Vagina (tissue), 2 donors: ENCODE data around the gene CAMSAP1. TPM values are rescaled to one million over a fixed set of nuclear protein-coding genes. Genes with fewer than 3 reads are reported as not detected.

Source experiments
- DNase-seq, 2 donors: peaks; one replicate each; pipeline ENCODE4 v3.0.0-alpha.2; 2017; ENCODE audit errors: extremely low spot score in 2 of 2
- H3K27ac ChIP-seq: fragments of 200-600 bp; sonication (generic); one replicate; pipeline ENCODE4 v1.5.1; 2019
- H3K27me3 ChIP-seq: fragments of 200-600 bp; sonication (generic); one replicate; pipeline ENCODE4 v1.5.1; 2019
- H3K36me3 ChIP-seq, 2 donors: fragments of 200-600 bp; sonication (generic); one replicate each; pipeline ENCODE4 v1.5.1; 2017 to 2019
- H3K4me1 ChIP-seq: fragments of 200-600 bp; sonication (generic); one replicate; pipeline ENCODE4 v1.5.1; 2019
- H3K4me3 ChIP-seq, 2 donors: fragments of 200-600 bp; sonication (generic); 1 replicate in 1 of 2; 2 replicates in 1 of 2; pipeline ENCODE4 v1.5.1; 2016 to 2019
- H3K9me3 ChIP-seq: fragments of 200-600 bp; sonication (generic); one replicate; pipeline ENCODE4 v1.5.1; 2019
- POLR2A ChIP-seq, 2 donors: fragments of 450-650 bp; IDR thresholded peaks; one replicate each; pipeline ENCODE4 v1.6.1; 2017; ENCODE audit warnings: antibody characterized with exemption in 2 of 2, mild to moderate bottlenecking in 2 of 2, moderate library complexity in 2 of 2
- POLR2AphosphoS5 ChIP-seq, 2 donors: sonication (generic); formaldehyde crosslinking; IDR thresholded peaks; one replicate each; pipeline ENCODE4 v1.9.0; 2017; ENCODE audit warnings: antibody characterized with exemption in 2 of 2, mild to moderate bottlenecking in 2 of 2, low read depth in 1 of 2; ENCODE audit not compliant: insufficient read depth in 1 of 2
- intact Hi-C: fragments of 100-400 bp; cut with DNase I; formaldehyde crosslinking; loops from one replicate; pipeline ENCODE4 v1.15.1; 2023
- total RNA-seq: library from RNA; depleted of rRNA; stranded (reverse); fragments of >200 nt; gene quantifications from one replicate; pipeline ENCODE4 v1.2.3, GENCODE V29; 2016
- TF ChIP-seq, protein P1 (sequence below), 3 experiments: fragments of 450-650 bp in 2 of 3; fragments of 200-600 bp in 1 of 3; sonication (generic) in 1 of 3; IDR thresholded peaks; one replicate each; pipeline ENCODE4 v1.5.1; 2017 to 2019; ENCODE audit warnings: antibody characterized with exemption in 3 of 3, mild to moderate bottlenecking in 2 of 3, moderate library complexity in 2 of 3

CAMSAP1 gene
- total RNA-seq, 1 donor from 2014 or later: 20.9 TPM

DNA sequence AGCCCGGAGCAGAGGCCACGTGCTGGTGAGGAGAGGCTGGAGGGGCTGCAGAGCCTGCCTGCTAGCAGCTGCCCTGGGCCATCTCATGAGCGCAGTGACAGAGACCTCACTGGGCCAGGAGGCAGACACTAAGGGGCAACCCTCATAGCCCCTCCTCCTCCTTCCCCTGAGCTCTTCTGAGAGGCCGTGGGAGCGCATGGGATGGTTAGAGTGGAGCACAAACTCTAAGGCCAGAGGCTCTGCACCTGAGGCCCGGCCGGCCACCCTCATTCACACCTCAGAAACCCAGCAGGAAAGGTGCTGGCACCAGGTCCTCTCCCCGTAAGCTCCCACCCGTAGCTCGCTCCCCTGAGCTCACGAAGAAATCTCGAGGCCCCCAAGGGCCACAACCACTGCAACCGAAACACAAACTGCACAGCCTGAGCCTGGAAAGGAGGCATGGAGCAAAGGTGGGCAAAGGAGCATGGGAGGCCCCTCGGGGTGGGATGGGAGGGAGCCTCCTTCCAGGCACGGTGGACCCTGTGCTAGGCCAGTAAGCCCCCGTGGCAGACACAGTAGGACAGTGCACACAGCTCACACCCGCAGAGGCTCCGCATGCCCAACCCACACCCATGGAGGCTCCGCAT lies 17.7 kb downstream of the CAMSAP1 start:
- intact Hi-C loops: no loop called here
- no peaks in the 10 kb centered on the region for H3K27me3 ChIP-seq
- no peaks in the 10 kb centered on the region for H3K9me3 ChIP-seq
- no peaks in the 10 kb centered on the region for H3K36me3 ChIP-seq
- peaks cover 80% of the 10 kb centered on the region for H3K4me1 ChIP-seq
- TF ChIP-seq POLR2A (IDR thresholded peaks at IDR 0.05): no peak
- TF ChIP-seq, protein P1, sequence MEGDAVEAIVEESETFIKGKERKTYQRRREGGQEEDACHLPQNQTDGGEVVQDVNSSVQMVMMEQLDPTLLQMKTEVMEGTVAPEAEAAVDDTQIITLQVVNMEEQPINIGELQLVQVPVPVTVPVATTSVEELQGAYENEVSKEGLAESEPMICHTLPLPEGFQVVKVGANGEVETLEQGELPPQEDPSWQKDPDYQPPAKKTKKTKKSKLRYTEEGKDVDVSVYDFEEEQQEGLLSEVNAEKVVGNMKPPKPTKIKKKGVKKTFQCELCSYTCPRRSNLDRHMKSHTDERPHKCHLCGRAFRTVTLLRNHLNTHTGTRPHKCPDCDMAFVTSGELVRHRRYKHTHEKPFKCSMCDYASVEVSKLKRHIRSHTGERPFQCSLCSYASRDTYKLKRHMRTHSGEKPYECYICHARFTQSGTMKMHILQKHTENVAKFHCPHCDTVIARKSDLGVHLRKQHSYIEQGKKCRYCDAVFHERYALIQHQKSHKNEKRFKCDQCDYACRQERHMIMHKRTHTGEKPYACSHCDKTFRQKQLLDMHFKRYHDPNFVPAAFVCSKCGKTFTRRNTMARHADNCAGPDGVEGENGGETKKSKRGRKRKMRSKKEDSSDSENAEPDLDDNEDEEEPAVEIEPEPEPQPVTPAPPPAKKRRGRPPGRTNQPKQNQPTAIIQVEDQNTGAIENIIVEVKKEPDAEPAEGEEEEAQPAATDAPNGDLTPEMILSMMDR (IDR thresholded peaks at IDR 0.05): no peak
- TF ChIP-seq POLR2AphosphoS5 (IDR thresholded peaks at IDR 0.05; ENCODE audit: insufficient read depth in 1 of 2, low read depth in 1 of 2): no peak
- H3K27ac ChIP-seq: no peak overlapping the region
- no peak overlapping the region for H3K4me3 ChIP-seq
- peak in 1 of 2 donors; percentile 93 for DNase-seq

DNA sequence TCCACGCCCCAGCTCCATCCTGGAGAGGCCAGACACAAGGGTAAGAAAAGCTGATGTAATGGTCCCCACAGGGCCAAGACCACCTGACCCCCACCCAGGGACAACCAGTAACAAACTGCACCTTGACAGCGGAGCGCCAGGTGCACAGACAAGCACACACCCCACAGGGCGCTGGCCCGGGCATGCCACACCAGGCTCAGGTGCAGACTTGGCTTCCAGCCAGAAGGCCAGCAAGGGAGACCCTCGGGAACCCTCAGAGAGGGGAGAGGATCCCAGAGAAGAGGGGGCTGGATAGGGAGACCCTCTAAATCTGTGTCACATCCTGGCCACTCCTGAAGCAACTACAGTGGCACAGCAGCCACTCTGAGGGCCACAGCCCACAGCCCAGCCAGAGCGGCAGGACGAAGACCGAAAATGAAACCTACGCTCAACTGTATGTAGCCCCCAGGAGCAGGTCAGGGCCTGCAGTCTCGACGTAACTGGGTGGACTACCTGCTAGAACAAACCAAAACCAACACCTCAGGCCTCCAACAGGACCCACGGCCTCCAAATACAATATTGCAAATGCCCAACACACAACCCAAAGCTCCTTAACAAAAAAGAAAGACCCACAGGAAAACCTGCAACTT lies 18.5 kb downstream of the CAMSAP1 start:
- no peaks in the 10 kb centered on the region for H3K9me3 ChIP-seq
- H3K4me1 ChIP-seq: peaks cover 81% of the 10 kb centered on the region
- intact Hi-C loops: no loop called here
- H3K27me3 ChIP-seq: no peaks in the 10 kb centered on the region
- no peaks in the 10 kb centered on the region for H3K36me3 ChIP-seq
- DNase-seq: no peak
- no peak overlapping the region for H3K4me3 ChIP-seq
- H3K27ac ChIP-seq: no peak overlapping the region
- TF ChIP-seq POLR2AphosphoS5 (IDR thresholded peaks at IDR 0.05; ENCODE audit: insufficient read depth in 1 of 2, low read depth in 1 of 2) (no peak), POLR2A (IDR thresholded peaks at IDR 0.05) (no peak)
- TF ChIP-seq, protein P1 (IDR thresholded peaks at IDR 0.05): no peak

DNA sequence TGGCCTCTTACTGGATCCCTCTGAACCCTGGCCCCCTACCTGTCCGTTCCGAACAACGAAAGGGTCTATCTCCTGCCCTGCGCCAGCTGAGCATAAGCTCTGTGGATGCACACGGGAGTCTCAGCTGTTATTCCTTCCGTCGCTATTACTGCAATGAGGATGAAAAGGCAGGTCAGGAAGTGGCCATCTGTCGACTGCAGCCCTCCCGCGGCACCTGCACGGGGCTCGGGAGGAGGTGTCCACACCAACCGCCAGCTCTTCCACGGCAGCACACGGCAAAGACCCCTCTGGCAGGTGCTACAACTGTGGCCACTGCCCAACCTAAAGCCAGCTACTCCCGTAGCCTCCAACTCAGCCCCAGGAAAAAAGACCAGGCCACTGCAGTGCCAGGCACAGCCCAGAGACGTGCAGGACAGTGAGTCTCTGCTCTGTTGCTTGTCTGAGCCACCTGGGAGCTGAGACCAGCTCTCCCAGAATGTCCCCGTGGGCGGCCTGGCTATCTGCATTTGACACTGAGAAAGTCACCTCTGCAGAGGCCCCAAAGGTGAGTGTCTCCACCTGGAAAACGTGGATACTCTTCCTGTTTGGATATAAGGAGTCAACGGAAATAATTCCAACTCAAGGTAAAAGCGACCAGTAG lies 19.1 kb downstream of the CAMSAP1 start:
- intact Hi-C loops: no loop called here
- peaks cover 80% of the 10 kb centered on the region for H3K4me1 ChIP-seq

DNA sequence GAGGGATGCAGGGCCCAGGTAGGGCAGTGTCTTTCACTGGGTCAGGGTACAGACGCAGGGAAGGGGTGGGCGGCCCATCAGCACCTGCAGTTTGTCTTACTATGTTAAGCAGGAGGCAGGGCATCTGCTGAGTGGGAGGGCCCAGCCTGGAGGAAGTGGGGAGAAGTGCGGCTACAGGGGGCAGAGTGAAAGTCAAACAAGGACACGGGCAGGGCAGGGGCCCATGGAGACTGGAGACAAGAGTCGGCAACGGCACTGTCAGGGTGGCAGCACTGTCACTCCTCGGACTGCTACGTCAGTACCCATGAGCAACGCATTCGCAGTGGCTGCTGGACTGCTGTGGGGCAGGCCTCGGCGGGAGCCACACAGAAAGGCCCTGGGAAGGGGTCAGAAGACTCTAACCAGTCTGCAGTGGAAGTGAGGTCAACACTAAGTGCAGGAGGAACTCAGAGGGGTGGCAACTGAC lies 19.7 kb downstream of the CAMSAP1 start:
- peaks cover 78% of the 10 kb centered on the region for H3K4me1 ChIP-seq
- intact Hi-C loops: no loop called here
- DNase-seq: no peak
- TF ChIP-seq POLR2AphosphoS5 (IDR thresholded peaks at IDR 0.05; ENCODE audit: insufficient read depth in 1 of 2, low read depth in 1 of 2): no peak
- no peak for TF ChIP-seq POLR2A (IDR thresholded peaks at IDR 0.05)
- TF ChIP-seq, protein P1 (IDR thresholded peaks at IDR 0.05): no peak
- no peaks in the 10 kb centered on the region for H3K36me3 ChIP-seq
- H3K4me3 ChIP-seq: no peak overlapping the region
- H3K27ac ChIP-seq: no peak overlapping the region
- no peaks in the 10 kb centered on the region for H3K9me3 ChIP-seq
- no peaks in the 10 kb centered on the region for H3K27me3 ChIP-seq

More for the DNA sequence above, 19.1 kb downstream of the CAMSAP1 start:
- Histone ChIP-seq H3K4me3 (no peak overlapping the region), H3K27ac (no peak overlapping the region), H3K9me3 (no peaks in the 10 kb centered on the region), H3K36me3 (no peaks in the 10 kb centered on the region), H3K27me3 (no peaks in the 10 kb centered on the region)
- DNase-seq: no peak
- TF ChIP-seq POLR2A (IDR thresholded peaks at IDR 0.05) (no peak), POLR2AphosphoS5 (IDR thresholded peaks at IDR 0.05; ENCODE audit: insufficient read depth in 1 of 2, low read depth in 1 of 2) (no peak)
- TF ChIP-seq, protein P1 (IDR thresholded peaks at IDR 0.05): no peak
